ENCODE measurements around the gene EVL.

GRCh38 chr14:100140452-100141078, 75.3 kb downstream of the EVL start:
- no peak for TF ChIP-seq POLR2A (IDR thresholded peaks at IDR 0.05; ENCODE audit: low read depth, low read length)
- TF ChIP-seq POLR2AphosphoS5 (IDR thresholded peaks at IDR 0.05; ENCODE audit: low read depth, low read length): no peak
- no peak for TF ChIP-seq PAX5 (IDR thresholded peaks at IDR 0.05; ENCODE audit: insufficient read depth, low read length, severe bottlenecking)

All from GM12891 (cell line).